Measurements from ENCODE around the gene YTHDF1.

Gene YTHDF1

GRCh38 chr20:63162206-63162795 lies 53.6 kb downstream of the YTHDF1 start:
- Histone ChIP-seq H3K27ac (ENCODE audit: low read depth, low read length, poor library complexity, severe bottlenecking) (no peak overlapping the region), H3K9ac (ENCODE audit: low read length) (no peak overlapping the region), H3K9me2 (ENCODE audit: low read depth, low read length) (no peaks in the 10 kb centered on the region), H3K9me3 (ENCODE audit: low read length) (no peaks in the 10 kb centered on the region), H3K4me1 (ENCODE audit: insufficient read depth, low read length, severe bottlenecking) (no peaks in the 10 kb centered on the region), H3F3A (ENCODE audit: insufficient read depth, low read length) (no peaks in the 10 kb centered on the region), H2AFZ (ENCODE audit: low read length) (no peak overlapping the region), H3K79me2 (ENCODE audit: insufficient read depth, low read length) (no peaks in the 10 kb centered on the region), H3K36me3 (ENCODE audit: insufficient read depth, low read length) (no peaks in the 10 kb centered on the region), H4K20me1 (ENCODE audit: insufficient read depth, low read length) (no peaks in the 10 kb centered on the region), H3K4me3 (ENCODE audit: low read depth, low read length, poor library complexity, severe bottlenecking) (no peak overlapping the region), H3K4me2 (ENCODE audit: low read length) (no peak overlapping the region), H3K27me3 (ENCODE audit: insufficient read depth, low read length) (no peaks in the 10 kb centered on the region)
- TF ChIP-seq CTCF (IDR thresholded peaks at IDR 0.05; ENCODE audit: low read length) (no peak), EZH2 (IDR thresholded peaks at IDR 0.05; ENCODE audit: borderline replicate concordance, low read length) (no peak)

- no peak overlapping the region for H3K4me3 ChIP-seq (ENCODE audit: low read depth, low read length, poor library complexity, severe bottlenecking)
- H4K20me1 ChIP-seq (ENCODE audit: insufficient read depth, low read length): no peaks in the 10 kb centered on the region
- no peaks in the 10 kb centered on the region for H3K9me3 ChIP-seq (ENCODE audit: low read length)
- H3K36me3 ChIP-seq (ENCODE audit: insufficient read depth, low read length): no peaks in the 10 kb centered on the region
- no peak overlapping the region for H3K27ac ChIP-seq (ENCODE audit: low read depth, low read length, poor library complexity, severe bottlenecking)
- H3K27me3 ChIP-seq (ENCODE audit: insufficient read depth, low read length): no peaks in the 10 kb centered on the region
- no peaks in the 10 kb centered on the region for H3F3A ChIP-seq (ENCODE audit: insufficient read depth, low read length)
- no peak overlapping the region for H3K4me2 ChIP-seq (ENCODE audit: low read length)
- no peak overlapping the region for H3K9ac ChIP-seq (ENCODE audit: low read length)
- H3K79me2 ChIP-seq (ENCODE audit: insufficient read depth, low read length): no peaks in the 10 kb centered on the region
- TF ChIP-seq CTCF (IDR thresholded peaks at IDR 0.05; ENCODE audit: low read length) (no peak), EZH2 (IDR thresholded peaks at IDR 0.05; ENCODE audit: borderline replicate concordance, low read length) (no peak)
- no peaks in the 10 kb centered on the region for H3K9me2 ChIP-seq (ENCODE audit: low read depth, low read length)
- no peak overlapping the region for H2AFZ ChIP-seq (ENCODE audit: low read length)
- no peaks in the 10 kb centered on the region for H3K4me1 ChIP-seq (ENCODE audit: insufficient read depth, low read length, severe bottlenecking)
Observed at GRCh38 chr20:63161176-63161651, 54.7 kb downstream of the YTHDF1 start.

DNA sequence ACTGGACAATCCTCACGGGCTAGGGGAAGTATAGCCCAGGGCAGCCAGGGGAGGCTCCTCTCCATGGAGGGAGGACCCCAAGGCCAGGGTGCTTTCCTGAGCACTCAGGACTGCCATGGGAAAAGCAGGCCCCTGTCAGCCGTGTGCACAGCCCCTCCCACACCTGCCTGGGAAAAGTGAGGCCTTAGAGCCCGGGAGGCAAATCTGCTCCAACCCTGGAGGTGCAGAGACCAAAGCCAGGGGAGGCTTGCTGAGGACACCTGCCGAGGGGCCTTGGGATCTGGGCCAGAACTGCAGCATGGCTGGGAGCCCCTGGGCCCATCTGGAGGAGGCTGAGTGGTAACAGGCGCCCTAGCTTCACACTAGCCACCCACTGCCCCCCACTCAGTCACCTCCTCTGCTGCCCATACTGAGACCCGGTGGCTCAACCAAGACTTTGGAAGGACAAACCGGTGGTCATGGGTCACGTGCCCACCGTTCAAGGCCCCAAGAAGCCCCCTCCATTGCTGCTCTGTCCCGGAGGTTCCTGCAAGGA lies 55.2 kb downstream of the YTHDF1 start:
- Histone ChIP-seq H4K20me1 (ENCODE audit: insufficient read depth, low read length) (no peaks in the 10 kb centered on the region), H3K36me3 (ENCODE audit: insufficient read depth, low read length) (no peaks in the 10 kb centered on the region), H3F3A (ENCODE audit: insufficient read depth, low read length) (no peaks in the 10 kb centered on the region), H3K27me3 (ENCODE audit: insufficient read depth, low read length) (no peaks in the 10 kb centered on the region), H3K79me2 (ENCODE audit: insufficient read depth, low read length) (no peaks in the 10 kb centered on the region), H3K9ac (ENCODE audit: low read length) (no peak overlapping the region), H3K4me3 (ENCODE audit: low read depth, low read length, poor library complexity, severe bottlenecking) (no peak overlapping the region), H2AFZ (ENCODE audit: low read length) (no peak overlapping the region), H3K4me1 (ENCODE audit: insufficient read depth, low read length, severe bottlenecking) (no peaks in the 10 kb centered on the region), H3K9me2 (ENCODE audit: low read depth, low read length) (no peaks in the 10 kb centered on the region), H3K27ac (ENCODE audit: low read depth, low read length, poor library complexity, severe bottlenecking) (no peak overlapping the region), H3K4me2 (ENCODE audit: low read length) (no peak overlapping the region), H3K9me3 (ENCODE audit: low read length) (no peaks in the 10 kb centered on the region)
- TF ChIP-seq EZH2 (IDR thresholded peaks at IDR 0.05; ENCODE audit: borderline replicate concordance, low read length) (no peak), CTCF (IDR thresholded peaks at IDR 0.05; ENCODE audit: low read length) (no peak)
